Stomach (tissue), 4 donors: ENCODE measurements around the gene ATG7.

Source experiments
- EP300 ChIP-seq: sonication (generic); formaldehyde crosslinking; IDR thresholded peaks from one replicate; pipeline ENCODE4 v1.6.1; 2017; ENCODE audit warnings: antibody characterized with exemption
- POLR2A ChIP-seq, 4 donors: fragments of 450-650 bp; IDR thresholded peaks; one replicate each; pipeline ENCODE4 v1.6.1; 2016; ENCODE audit warnings: antibody characterized with exemption in 4 of 4, control low read depth in 2 of 4, mild to moderate bottlenecking in 1 of 4, moderate library complexity in 1 of 4
- POLR2AphosphoS5 ChIP-seq, 3 donors: sonication (generic); formaldehyde crosslinking; IDR thresholded peaks; one replicate each; pipeline ENCODE4 v1.6.1; 2016; ENCODE audit warnings: antibody characterized with exemption in 3 of 3
- TF ChIP-seq, protein P1 (sequence below), 7 experiments: fragments of 450-650 bp in 4 of 7; fragments of 200-600 bp in 3 of 7; sonication (generic) in 3 of 7; IDR thresholded peaks; one replicate each; pipeline ENCODE4 v1.5.1; 2016 to 2019; ENCODE audit warnings: antibody characterized with exemption in 7 of 7, control low read depth in 2 of 7, mild to moderate bottlenecking in 1 of 7

DNA sequence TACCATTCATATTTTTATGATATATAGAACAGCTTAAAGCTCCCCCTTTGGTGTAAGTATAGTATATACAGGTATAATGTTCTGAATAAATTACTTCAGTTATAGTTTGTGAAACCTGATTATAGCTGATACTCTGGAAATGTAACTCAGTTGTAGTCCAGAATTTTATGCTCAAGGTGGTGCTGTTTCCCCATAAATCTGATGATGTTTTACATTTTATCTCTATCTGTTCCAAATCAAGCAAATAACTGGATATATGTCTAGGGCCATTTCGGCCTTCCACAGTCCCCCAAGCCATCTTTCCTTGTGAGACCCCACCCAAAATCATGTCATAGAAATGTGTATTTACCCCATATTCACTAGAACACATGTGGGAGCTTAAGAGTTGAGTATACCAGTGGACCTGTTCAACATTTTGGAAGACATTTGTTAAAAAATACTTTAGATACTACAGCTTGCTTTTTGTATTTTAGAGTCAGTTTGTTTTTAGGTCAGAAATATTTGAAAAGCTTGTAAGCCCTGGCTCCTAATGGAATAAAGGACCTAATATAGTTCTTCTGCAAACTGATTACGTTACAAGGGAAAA is 107.1 kb downstream of the ATG7 start:
- TF ChIP-seq, protein P1, sequence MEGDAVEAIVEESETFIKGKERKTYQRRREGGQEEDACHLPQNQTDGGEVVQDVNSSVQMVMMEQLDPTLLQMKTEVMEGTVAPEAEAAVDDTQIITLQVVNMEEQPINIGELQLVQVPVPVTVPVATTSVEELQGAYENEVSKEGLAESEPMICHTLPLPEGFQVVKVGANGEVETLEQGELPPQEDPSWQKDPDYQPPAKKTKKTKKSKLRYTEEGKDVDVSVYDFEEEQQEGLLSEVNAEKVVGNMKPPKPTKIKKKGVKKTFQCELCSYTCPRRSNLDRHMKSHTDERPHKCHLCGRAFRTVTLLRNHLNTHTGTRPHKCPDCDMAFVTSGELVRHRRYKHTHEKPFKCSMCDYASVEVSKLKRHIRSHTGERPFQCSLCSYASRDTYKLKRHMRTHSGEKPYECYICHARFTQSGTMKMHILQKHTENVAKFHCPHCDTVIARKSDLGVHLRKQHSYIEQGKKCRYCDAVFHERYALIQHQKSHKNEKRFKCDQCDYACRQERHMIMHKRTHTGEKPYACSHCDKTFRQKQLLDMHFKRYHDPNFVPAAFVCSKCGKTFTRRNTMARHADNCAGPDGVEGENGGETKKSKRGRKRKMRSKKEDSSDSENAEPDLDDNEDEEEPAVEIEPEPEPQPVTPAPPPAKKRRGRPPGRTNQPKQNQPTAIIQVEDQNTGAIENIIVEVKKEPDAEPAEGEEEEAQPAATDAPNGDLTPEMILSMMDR (IDR thresholded peaks at IDR 0.05): peak in 5 of 7 experiments; percentile 25 to 68 (median 45)
- TF ChIP-seq POLR2AphosphoS5 (IDR thresholded peaks at IDR 0.05) (no peak), POLR2A (IDR thresholded peaks at IDR 0.05) (no peak), EP300 (no peak)
